ENCODE measurements around the gene ZBTB40. TPM values are rescaled to one million over a fixed set of nuclear protein-coding genes. Genes with fewer than 3 reads are reported as not detected.
A peak's percentile ranks its signal among the peaks of the same experiment; 100 is the strongest.

Gene ZBTB40
- total RNA-seq, 6 experiments from 2014 or later: 8.8 to 12.2 (median 10.7) TPM

GRCh38 chr1:22500471-22500870 lies 48.8 kb downstream of the ZBTB40 start:
- DNase-seq: peak; percentile 10
- no peak overlapping the region for H3K27ac Mint-ChIP-seq
- TF ChIP-seq CTCF (IDR thresholded peaks at IDR 0.05): no peak
- no peaks in the 10 kb centered on the region for H3K9me3 Mint-ChIP-seq
- H3K36me3 Mint-ChIP-seq (ENCODE audit: low read depth): peaks cover 5% of the 10 kb centered on the region; the same call in 1 of the 2 replicates
- no peak overlapping the region for H3K4me3 Mint-ChIP-seq
- H3K4me1 Mint-ChIP-seq (ENCODE audit: low read depth): peaks cover 23% of the 10 kb centered on the region
- no peaks in the 10 kb centered on the region for H3K27me3 Mint-ChIP-seq (ENCODE audit: insufficient read depth)

- Mint-ChIP-seq H3K27ac (no peak overlapping the region), H3K4me3 (no peak overlapping the region), H3K9me3 (no peaks in the 10 kb centered on the region), H3K36me3 (ENCODE audit: low read depth) (peaks cover 9% of the 10 kb centered on the region; the same call in 1 of the 2 replicates), H3K4me1 (ENCODE audit: low read depth) (peaks cover 23% of the 10 kb centered on the region), H3K27me3 (ENCODE audit: insufficient read depth) (no peaks in the 10 kb centered on the region)
- no peak for TF ChIP-seq CTCF (IDR thresholded peaks at IDR 0.05)
- DNase-seq: no peak
Measured at GRCh38 chr1:22502202-22502601, 50.6 kb downstream of the ZBTB40 start.

GRCh38 chr1:22503721-22504410 lies 52.2 kb downstream of the ZBTB40 start:
- DNase-seq: peak; percentile 33

GRCh38 chr1:22506130-22506692 lies 54.6 kb downstream of the ZBTB40 start:
- H3K36me3 Mint-ChIP-seq (ENCODE audit: low read depth): peaks cover 19% of the 10 kb centered on the region
- DNase-seq: no peak
- no peak overlapping the region for H3K4me3 Mint-ChIP-seq
- no peak for TF ChIP-seq CTCF (IDR thresholded peaks at IDR 0.05)
- no peaks in the 10 kb centered on the region for H3K9me3 Mint-ChIP-seq
- peaks cover 19% of the 10 kb centered on the region for H3K4me1 Mint-ChIP-seq (ENCODE audit: low read depth)
- H3K27me3 Mint-ChIP-seq (ENCODE audit: insufficient read depth): no peaks in the 10 kb centered on the region
- no peak overlapping the region for H3K27ac Mint-ChIP-seq

More at GRCh38 chr1:22503721-22504410, 52.2 kb downstream of the ZBTB40 start:
- TF ChIP-seq CTCF (IDR thresholded peaks at IDR 0.05): no peak
- Mint-ChIP-seq H3K4me1 (ENCODE audit: low read depth) (peaks cover 23% of the 10 kb centered on the region), H3K36me3 (ENCODE audit: low read depth) (0 out of 2 replicates have a peak, but pooled peaks cover 9% of the 10 kb centered on the region), H3K9me3 (no peaks in the 10 kb centered on the region), H3K4me3 (no peak overlapping the region; the same call in 1 of the 2 replicates), H3K27me3 (ENCODE audit: insufficient read depth) (no peaks in the 10 kb centered on the region), H3K27ac (peak overlapping the region; percentile 43)

GRCh38 chr1:22507587-22507986 lies 55.9 kb downstream of the ZBTB40 start:
- no peak for DNase-seq
- H3K4me3 Mint-ChIP-seq: no peak overlapping the region
- H3K9me3 Mint-ChIP-seq: no peaks in the 10 kb centered on the region
- H3K4me1 Mint-ChIP-seq (ENCODE audit: low read depth): peaks cover 19% of the 10 kb centered on the region
- no peak overlapping the region for H3K27ac Mint-ChIP-seq
- no peaks in the 10 kb centered on the region for H3K27me3 Mint-ChIP-seq (ENCODE audit: insufficient read depth)
- no peak for TF ChIP-seq CTCF (IDR thresholded peaks at IDR 0.05)
- peaks cover 24% of the 10 kb centered on the region for H3K36me3 Mint-ChIP-seq (ENCODE audit: low read depth)
